HepG2 (cell line): Measurements from ENCODE around the gene SLC25A47. TPM values are rescaled to one million over a fixed set of nuclear protein-coding genes. Genes with fewer than 3 reads are reported as not detected.

Experiments used
- FUBP1 ChIP-seq: sonication (generic); formaldehyde crosslinking; IDR thresholded peaks from 2 replicates; pipeline ENCODE4 v1.5.1; 2020; ENCODE audit warnings: missing genetic modification reagents, mild to moderate bottlenecking, borderline replicate concordance
- ISX ChIP-seq: sonication (generic); formaldehyde crosslinking; conservative IDR thresholded peaks from 2 replicates; pipeline ENCODE4 v1.5.0; 2020; ENCODE audit warnings: missing genetic modification reagents
- NFE2L2 ChIP-seq: fragments of 150-350 bp; IDR thresholded peaks from 2 replicates; pipeline ENCODE4 v1.6.1; 2014; ENCODE audit warnings: low read length
- NR2F1 ChIP-seq, 2 experiments: fragments of 450-650 bp in 1 of 2; formaldehyde crosslinking in 1 of 2; IDR thresholded peaks; 2 replicates each; pipeline versions ENCODE4 v1.5.0 to v1.6.1; 2016 to 2020; ENCODE audit warnings: mild to moderate bottlenecking in 1 of 2, missing compliant biosample characterization in 1 of 2, missing genetic modification reagents in 1 of 2, moderate library complexity in 1 of 2
- PAF1 ChIP-seq: IDR thresholded peaks from 2 replicates; pipeline ENCODE4 v1.6.1; 2016; ENCODE audit warnings: missing genetic modification reagents, missing compliant biosample characterization
- SRY ChIP-seq: sonication (generic); formaldehyde crosslinking; IDR thresholded peaks from 2 replicates; pipeline ENCODE4 v1.8.0; 2022; ENCODE audit warnings: mild to moderate bottlenecking, missing genetic modification reagents
- USF2 ChIP-seq, 2 experiments: sonication (generic) in 1 of 2; formaldehyde crosslinking in 1 of 2; IDR thresholded peaks; 2 replicates each; pipeline versions ENCODE4 v1.5.1 to v1.6.1; 2011 to 2020; ENCODE audit warnings: borderline replicate concordance in 1 of 2, low read depth in 1 of 2, low read length in 1 of 2, mild to moderate bottlenecking in 1 of 2, missing genetic modification reagents in 1 of 2, moderate library complexity in 1 of 2
- ZNF317 ChIP-seq: sonication (generic); formaldehyde crosslinking; IDR thresholded peaks from 2 replicates; pipeline ENCODE4 v1.5.0; 2020; ENCODE audit warnings: mild to moderate bottlenecking, missing genetic modification reagents
- ZNF333 ChIP-seq: sonication (generic); formaldehyde crosslinking; IDR thresholded peaks from 2 replicates; pipeline ENCODE4 v1.4.0; 2020; ENCODE audit warnings: mild to moderate bottlenecking, missing genetic modification reagents, borderline replicate concordance
- ZNF451 ChIP-seq: sonication (generic); formaldehyde crosslinking; IDR thresholded peaks from 2 replicates; pipeline ENCODE4 v1.5.0; 2020; ENCODE audit warnings: mild to moderate bottlenecking, missing genetic modification reagents
- ZNF598 ChIP-seq: sonication (generic); formaldehyde crosslinking; IDR thresholded peaks from 2 replicates; pipeline ENCODE4 v1.5.1; 2020; ENCODE audit warnings: mild to moderate bottlenecking, missing genetic modification reagents, borderline replicate concordance
- ZNF652 ChIP-seq: IDR thresholded peaks from 2 replicates; pipeline ENCODE4 v1.6.1; 2016; ENCODE audit warnings: low read depth, borderline replicate concordance
- ZNF740 ChIP-seq: sonication (generic); formaldehyde crosslinking; IDR thresholded peaks from 2 replicates; pipeline ENCODE4 v1.4.0; 2020; ENCODE audit warnings: missing genetic modification reagents
- polyA plus RNA-seq, 8 experiments: library from polyadenylated mRNA; depleted of rRNA in 3 of 8; stranded (reverse) in 7 of 8; unstranded in 1 of 8; fragments of >200 nt; fragmentation: Illumina TruSeq in 4 of 8; extraction: Trizol in 4 of 8; gene quantifications; 2 replicates each; pipeline versions ENCODE4 v1.2.1 to v1.2.3, GENCODE V29; 2011 to 2016; ENCODE audit warnings: low read depth in 4 of 8, missing spikeins in 1 of 8, mixed read lengths in 1 of 8; ENCODE audit not compliant: insufficient read depth in 1 of 8
- total RNA-seq, 5 experiments: library from RNA; depleted of rRNA; stranded (reverse); fragments of >200 nt; fragmentation: Illumina TruSeq; extraction: Trizol; gene quantifications; 2 replicates each; pipeline ENCODE4 v1.2.3, GENCODE V29; 2016; ENCODE audit warnings: low read depth in 1 of 5
- TF ChIP-seq, protein P1 (sequence below): sonication (generic); formaldehyde crosslinking; IDR thresholded peaks from 2 replicates; pipeline ENCODE4 v1.5.0; 2020; ENCODE audit warnings: mild to moderate bottlenecking, missing genetic modification reagents
- TF ChIP-seq, protein P2 (sequence below): sonication (generic); formaldehyde crosslinking; IDR thresholded peaks from 2 replicates; pipeline ENCODE4 v1.5.1; 2020; ENCODE audit warnings: mild to moderate bottlenecking, missing genetic modification reagents, moderate library complexity

The SLC25A47 gene
- total and polyA plus RNA-seq, 2 of the 13 experiments (the other 11 are each of a cell fraction or from before 2014, with no cell fraction given), result 1.0 to 1.7 TPM

DNA sequence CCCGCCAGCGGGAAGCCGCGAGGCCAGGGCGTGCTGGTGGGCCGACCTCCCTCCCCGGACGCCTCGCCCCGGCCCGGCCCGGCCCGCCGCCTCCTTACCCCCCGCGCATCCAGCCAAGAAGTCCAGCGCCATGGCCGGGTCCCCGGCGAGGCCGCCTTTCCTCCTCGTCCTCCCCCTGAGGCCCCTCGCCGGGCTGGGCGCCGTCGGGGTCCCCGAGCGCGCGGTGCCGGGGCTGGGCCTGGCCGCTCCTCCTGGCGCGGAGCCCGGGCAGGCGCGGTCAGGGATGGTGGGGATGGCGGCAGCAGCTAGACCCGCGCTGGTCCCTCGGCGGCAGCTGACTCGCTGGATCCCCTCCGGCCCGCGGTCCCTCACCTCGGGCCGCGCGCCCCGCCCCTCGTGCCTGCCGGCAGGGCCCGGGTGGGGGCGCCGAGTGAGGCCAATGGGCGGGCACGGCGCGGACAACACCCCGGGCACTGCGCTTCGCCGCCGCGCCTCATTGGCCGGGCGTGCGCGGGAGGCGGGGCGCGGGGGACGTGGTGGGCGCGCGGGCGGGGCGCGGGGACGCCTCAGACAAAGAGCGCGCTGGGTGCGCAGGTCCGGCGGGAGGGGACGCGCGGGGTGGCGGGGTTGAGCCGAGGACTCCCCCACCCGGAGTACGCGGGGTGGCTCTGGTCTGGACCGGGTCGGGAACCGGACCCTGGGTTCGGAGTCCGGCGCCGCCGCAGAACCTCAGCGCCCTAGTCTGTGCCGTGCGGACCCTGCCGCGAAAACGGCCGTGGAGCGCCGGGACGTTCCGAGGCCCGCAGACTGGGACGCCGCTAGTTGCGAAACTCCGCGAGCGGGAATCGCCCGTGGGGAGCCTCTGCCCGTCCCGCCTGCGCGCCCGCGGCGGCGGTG is 16.8 kb upstream of the SLC25A47 start, which contains the start of gene SLC25A29 (continued):
- TF ChIP-seq ZNF652 (no peak), ZNF598 (CRISPR knock-in tag) (no peak), SRY (0 out of 2 replicates have a peak, but pooled peaks have one; percentile 3), USF2 (IDR thresholded peaks at IDR 0.05; ENCODE audit: low read depth, low read length) (no peak), USF2 (CRISPR knock-in tag; IDR thresholded peaks at IDR 0.05; ENCODE audit: borderline replicate concordance) (no peak), NFE2L2 (no peak), PAF1 (CRISPR knock-in tag) (no peak), ZNF740 (CRISPR knock-in tag) (no peak), NR2F1 (CRISPR knock-in tag; IDR thresholded peaks at IDR 0.05) (no peak), ISX (no peak), FUBP1 (no peak), ZNF333 (0 out of 2 replicates have a peak, but pooled peaks have one; percentile 2), ZNF317 (CRISPR knock-in tag) (no peak), ZNF451 (CRISPR knock-in tag) (no peak)
- TF ChIP-seq, protein P1, sequence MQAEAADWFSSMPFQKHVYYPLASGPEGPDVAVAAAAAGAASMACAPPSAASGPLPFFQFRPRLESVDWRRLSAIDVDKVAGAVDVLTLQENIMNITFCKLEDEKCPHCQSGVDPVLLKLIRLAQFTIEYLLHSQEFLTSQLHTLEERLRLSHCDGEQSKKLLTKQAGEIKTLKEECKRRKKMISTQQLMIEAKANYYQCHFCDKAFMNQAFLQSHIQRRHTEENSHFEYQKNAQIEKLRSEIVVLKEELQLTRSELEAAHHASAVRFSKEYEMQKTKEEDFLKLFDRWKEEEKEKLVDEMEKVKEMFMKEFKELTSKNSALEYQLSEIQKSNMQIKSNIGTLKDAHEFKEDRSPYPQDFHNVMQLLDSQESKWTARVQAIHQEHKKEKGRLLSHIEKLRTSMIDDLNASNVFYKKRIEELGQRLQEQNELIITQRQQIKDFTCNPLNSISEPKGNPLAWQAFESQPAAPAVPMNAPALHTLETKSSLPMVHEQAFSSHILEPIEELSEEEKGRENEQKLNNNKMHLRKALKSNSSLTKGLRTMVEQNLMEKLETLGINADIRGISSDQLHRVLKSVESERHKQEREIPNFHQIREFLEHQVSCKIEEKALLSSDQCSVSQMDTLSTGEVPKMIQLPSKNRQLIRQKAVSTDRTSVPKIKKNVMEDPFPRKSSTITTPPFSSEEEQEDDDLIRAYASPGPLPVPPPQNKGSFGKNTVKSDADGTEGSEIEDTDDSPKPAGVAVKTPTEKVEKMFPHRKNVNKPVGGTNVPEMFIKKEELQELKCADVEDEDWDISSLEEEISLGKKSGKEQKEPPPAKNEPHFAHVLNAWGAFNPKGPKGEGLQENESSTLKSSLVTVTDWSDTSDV (CRISPR knock-in tag), result 0 out of 2 replicates have a peak, but pooled peaks have one; percentile 11
- TF ChIP-seq, protein P2, sequence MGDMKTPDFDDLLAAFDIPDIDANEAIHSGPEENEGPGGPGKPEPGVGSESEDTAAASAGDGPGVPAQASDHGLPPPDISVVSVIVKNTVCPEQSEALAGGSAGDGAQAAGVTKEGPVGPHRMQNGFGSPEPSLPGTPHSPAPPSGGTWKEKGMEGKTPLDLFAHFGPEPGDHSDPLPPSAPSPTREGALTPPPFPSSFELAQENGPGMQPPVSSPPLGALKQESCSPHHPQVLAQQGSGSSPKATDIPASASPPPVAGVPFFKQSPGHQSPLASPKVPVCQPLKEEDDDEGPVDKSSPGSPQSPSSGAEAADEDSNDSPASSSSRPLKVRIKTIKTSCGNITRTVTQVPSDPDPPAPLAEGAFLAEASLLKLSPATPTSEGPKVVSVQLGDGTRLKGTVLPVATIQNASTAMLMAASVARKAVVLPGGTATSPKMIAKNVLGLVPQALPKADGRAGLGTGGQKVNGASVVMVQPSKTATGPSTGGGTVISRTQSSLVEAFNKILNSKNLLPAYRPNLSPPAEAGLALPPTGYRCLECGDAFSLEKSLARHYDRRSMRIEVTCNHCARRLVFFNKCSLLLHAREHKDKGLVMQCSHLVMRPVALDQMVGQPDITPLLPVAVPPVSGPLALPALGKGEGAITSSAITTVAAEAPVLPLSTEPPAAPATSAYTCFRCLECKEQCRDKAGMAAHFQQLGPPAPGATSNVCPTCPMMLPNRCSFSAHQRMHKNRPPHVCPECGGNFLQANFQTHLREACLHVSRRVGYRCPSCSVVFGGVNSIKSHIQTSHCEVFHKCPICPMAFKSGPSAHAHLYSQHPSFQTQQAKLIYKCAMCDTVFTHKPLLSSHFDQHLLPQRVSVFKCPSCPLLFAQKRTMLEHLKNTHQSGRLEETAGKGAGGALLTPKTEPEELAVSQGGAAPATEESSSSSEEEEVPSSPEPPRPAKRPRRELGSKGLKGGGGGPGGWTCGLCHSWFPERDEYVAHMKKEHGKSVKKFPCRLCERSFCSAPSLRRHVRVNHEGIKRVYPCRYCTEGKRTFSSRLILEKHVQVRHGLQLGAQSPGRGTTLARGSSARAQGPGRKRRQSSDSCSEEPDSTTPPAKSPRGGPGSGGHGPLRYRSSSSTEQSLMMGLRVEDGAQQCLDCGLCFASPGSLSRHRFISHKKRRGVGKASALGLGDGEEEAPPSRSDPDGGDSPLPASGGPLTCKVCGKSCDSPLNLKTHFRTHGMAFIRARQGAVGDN (CRISPR knock-in tag), result peak; percentile 65
